ENCODE data around the gene CTBP2.

CTBP2 gene

GRCh38 chr10:125026036-125026931, 134.1 kb downstream of the CTBP2 start:
- no peak for DNase-seq (ENCODE audit: low read depth)
- peaks cover 8% of the 10 kb centered on the region for H3K4me1 ChIP-seq (ENCODE audit: control insufficient read depth, insufficient read depth, low read length)

GRCh38 chr10:125025341-125025740, 135.0 kb downstream of the CTBP2 start:
- Histone ChIP-seq H3K4me1 (ENCODE audit: control insufficient read depth, insufficient read depth, low read length) (peaks cover 8% of the 10 kb centered on the region), H3K9me3 (ENCODE audit: control insufficient read depth, low read length) (no peaks in the 10 kb centered on the region), H3K27me3 (replicated peaks; ENCODE audit: control insufficient read depth, insufficient read depth, low read length) (no peaks in the 10 kb centered on the region), H3K36me3 (ENCODE audit: control insufficient read depth, insufficient read depth, low read length, severe bottlenecking) (peaks cover 4% of the 10 kb centered on the region), H3K4me3 (ENCODE audit: low read length) (no peak overlapping the region), H3K9ac (ENCODE audit: low read length) (no peak overlapping the region)
- DNase-seq (ENCODE audit: low read depth): peak; percentile 28

More at GRCh38 chr10:125026036-125026931, 134.1 kb downstream of the CTBP2 start:
- peaks cover 4% of the 10 kb centered on the region for H3K36me3 ChIP-seq (ENCODE audit: control insufficient read depth, insufficient read depth, low read length, severe bottlenecking)
- H3K4me3 ChIP-seq (ENCODE audit: low read length): no peak overlapping the region
- no peak overlapping the region for H3K9ac ChIP-seq (ENCODE audit: low read length)
- no peaks in the 10 kb centered on the region for H3K9me3 ChIP-seq (ENCODE audit: control insufficient read depth, low read length)
- H3K27me3 ChIP-seq (replicated peaks; ENCODE audit: control insufficient read depth, insufficient read depth, low read length): no peaks in the 10 kb centered on the region

- no peaks in the 10 kb centered on the region for H3K9me3 ChIP-seq (ENCODE audit: control insufficient read depth, low read length)
These were observed 135.7 kb downstream of the CTBP2 start for GRCh38 chr10:125024497-125025234.

GRCh38 chr10:125023862-125024496, 136.4 kb downstream of the CTBP2 start:
- Histone ChIP-seq H3K27me3 (replicated peaks; ENCODE audit: control insufficient read depth, insufficient read depth, low read length) (no peaks in the 10 kb centered on the region), H3K4me3 (ENCODE audit: low read length) (no peak overlapping the region), H3K9me3 (ENCODE audit: control insufficient read depth, low read length) (no peaks in the 10 kb centered on the region), H3K36me3 (ENCODE audit: control insufficient read depth, insufficient read depth, low read length, severe bottlenecking) (peaks cover 4% of the 10 kb centered on the region), H3K4me1 (ENCODE audit: control insufficient read depth, insufficient read depth, low read length) (peaks cover 8% of the 10 kb centered on the region), H3K9ac (ENCODE audit: low read length) (no peak overlapping the region)
- no peak for DNase-seq (ENCODE audit: low read depth)

More at GRCh38 chr10:125024497-125025234, 135.7 kb downstream of the CTBP2 start:
- Histone ChIP-seq H3K4me1 (ENCODE audit: control insufficient read depth, insufficient read depth, low read length) (peaks cover 8% of the 10 kb centered on the region), H3K4me3 (ENCODE audit: low read length) (no peak overlapping the region), H3K9ac (ENCODE audit: low read length) (no peak overlapping the region), H3K27me3 (replicated peaks; ENCODE audit: control insufficient read depth, insufficient read depth, low read length) (no peaks in the 10 kb centered on the region), H3K36me3 (ENCODE audit: control insufficient read depth, insufficient read depth, low read length, severe bottlenecking) (peaks cover 4% of the 10 kb centered on the region)
- no peak for DNase-seq (ENCODE audit: low read depth)

- peaks cover 4% of the 10 kb centered on the region for H3K36me3 ChIP-seq (ENCODE audit: control insufficient read depth, insufficient read depth, low read length, severe bottlenecking)
- no peak overlapping the region for H3K9ac ChIP-seq (ENCODE audit: low read length)
- DNase-seq (ENCODE audit: low read depth): no peak
- H3K9me3 ChIP-seq (ENCODE audit: control insufficient read depth, low read length): no peaks in the 10 kb centered on the region
- no peak overlapping the region for H3K4me3 ChIP-seq (ENCODE audit: low read length)
- peaks cover 8% of the 10 kb centered on the region for H3K4me1 ChIP-seq (ENCODE audit: control insufficient read depth, insufficient read depth, low read length)
- no peaks in the 10 kb centered on the region for H3K27me3 ChIP-seq (replicated peaks; ENCODE audit: control insufficient read depth, insufficient read depth, low read length)
These were observed 137.1 kb downstream of the CTBP2 start for GRCh38 chr10:125023255-125023654.

GRCh38 chr10:125022671-125023070, 137.7 kb downstream of the CTBP2 start:
- Histone ChIP-seq H3K9ac (ENCODE audit: low read length) (no peak overlapping the region), H3K9me3 (ENCODE audit: control insufficient read depth, low read length) (no peaks in the 10 kb centered on the region), H3K27me3 (replicated peaks; ENCODE audit: control insufficient read depth, insufficient read depth, low read length) (no peaks in the 10 kb centered on the region), H3K4me1 (ENCODE audit: control insufficient read depth, insufficient read depth, low read length) (peaks cover 11% of the 10 kb centered on the region), H3K4me3 (ENCODE audit: low read length) (no peak overlapping the region), H3K36me3 (ENCODE audit: control insufficient read depth, insufficient read depth, low read length, severe bottlenecking) (peaks cover 4% of the 10 kb centered on the region)
- no peak for DNase-seq (ENCODE audit: low read depth)

GRCh38 chr10:125021686-125022344, 138.5 kb downstream of the CTBP2 start:
- Histone ChIP-seq H3K9me3 (ENCODE audit: control insufficient read depth, low read length) (no peaks in the 10 kb centered on the region), H3K4me3 (ENCODE audit: low read length) (no peak overlapping the region), H3K27me3 (replicated peaks; ENCODE audit: control insufficient read depth, insufficient read depth, low read length) (no peaks in the 10 kb centered on the region), H3K36me3 (ENCODE audit: control insufficient read depth, insufficient read depth, low read length, severe bottlenecking) (peaks cover 4% of the 10 kb centered on the region), H3K9ac (ENCODE audit: low read length) (no peak overlapping the region), H3K4me1 (ENCODE audit: control insufficient read depth, insufficient read depth, low read length) (peaks cover 20% of the 10 kb centered on the region)
- DNase-seq (ENCODE audit: low read depth): no peak

GRCh38 chr10:125020871-125021270, 139.5 kb downstream of the CTBP2 start:
- Histone ChIP-seq H3K36me3 (ENCODE audit: control insufficient read depth, insufficient read depth, low read length, severe bottlenecking) (no peaks in the 10 kb centered on the region), H3K27me3 (replicated peaks; ENCODE audit: control insufficient read depth, insufficient read depth, low read length) (no peaks in the 10 kb centered on the region), H3K9ac (ENCODE audit: low read length) (no peak overlapping the region), H3K4me3 (ENCODE audit: low read length) (no peak overlapping the region), H3K4me1 (ENCODE audit: control insufficient read depth, insufficient read depth, low read length) (peaks cover 29% of the 10 kb centered on the region), H3K9me3 (ENCODE audit: control insufficient read depth, low read length) (no peaks in the 10 kb centered on the region)
- no peak for DNase-seq (ENCODE audit: low read depth)

- no peaks in the 10 kb centered on the region for H3K9me3 ChIP-seq (ENCODE audit: control insufficient read depth, low read length)
- H3K36me3 ChIP-seq (ENCODE audit: control insufficient read depth, insufficient read depth, low read length, severe bottlenecking): no peaks in the 10 kb centered on the region
These were observed 140.0 kb downstream of the CTBP2 start for GRCh38 chr10:125020386-125020785.

GRCh38 chr10:125018576-125019143, 141.7 kb downstream of the CTBP2 start:
- no peak for DNase-seq (ENCODE audit: low read depth)
- Histone ChIP-seq H3K27me3 (replicated peaks; ENCODE audit: control insufficient read depth, insufficient read depth, low read length) (no peaks in the 10 kb centered on the region), H3K4me1 (ENCODE audit: control insufficient read depth, insufficient read depth, low read length) (peaks cover 31% of the 10 kb centered on the region), H3K36me3 (ENCODE audit: control insufficient read depth, insufficient read depth, low read length, severe bottlenecking) (no peaks in the 10 kb centered on the region), H3K4me3 (ENCODE audit: low read length) (no peak overlapping the region), H3K9ac (ENCODE audit: low read length) (no peak overlapping the region), H3K9me3 (ENCODE audit: control insufficient read depth, low read length) (no peaks in the 10 kb centered on the region)

More at GRCh38 chr10:125020386-125020785, 140.0 kb downstream of the CTBP2 start:
- Histone ChIP-seq H3K4me1 (ENCODE audit: control insufficient read depth, insufficient read depth, low read length) (peaks cover 34% of the 10 kb centered on the region), H3K27me3 (replicated peaks; ENCODE audit: control insufficient read depth, insufficient read depth, low read length) (no peaks in the 10 kb centered on the region), H3K9ac (ENCODE audit: low read length) (no peak overlapping the region), H3K4me3 (ENCODE audit: low read length) (no peak overlapping the region)
- DNase-seq (ENCODE audit: low read depth): no peak

All from adipocyte (in vitro differentiated cells).